NCI-H2107 (cell line): ENCODE measurements around the gene CPT1C.
A peak's percentile ranks its signal among the peaks of the same experiment; 100 is the strongest.

ENCODE experiments used
- DNase-seq: peaks from one replicate; lab custom pipeline; 2025; lab: John Stamatoyannopoulos, UW

The CPT1C gene

GRCh38 chr19:49690656-49691242, at the start of gene CPT1C:
Gene CPT1C, plus strand, starts transcription at chr19:49691116. Its CDS starts 1,137 bp downstream, at chr19:49692253.
- peak; percentile 93 for DNase-seq

GRCh38 chr19:49641688-49642491, 49.0 kb upstream of the CPT1C start, which contains the start of gene SCAF1:
Gene SCAF1, plus strand, starts transcription at chr19:49642209. Its CDS starts 2,818 bp downstream, at chr19:49645027.
- peak; percentile 98 for DNase-seq

- no peak for DNase-seq
Observed at GRCh38 chr19:49642492-49643035, 48.4 kb upstream of the CPT1C start.

GRCh38 chr19:49643466-49643865, 47.5 kb upstream of the CPT1C start:
- no peak for DNase-seq

GRCh38 chr19:49645592-49645991, 45.3 kb upstream of the CPT1C start:
- no peak for DNase-seq

- no peak for DNase-seq
Observed at GRCh38 chr19:49645995-49646394, 44.9 kb upstream of the CPT1C start.

GRCh38 chr19:49646586-49646985, 44.3 kb upstream of the CPT1C start:
- no peak for DNase-seq

GRCh38 chr19:49651029-49651819, 39.7 kb upstream of the CPT1C start:
- no peak for DNase-seq

- DNase-seq = no peak
Observed at GRCh38 chr19:49651820-49652550, 38.9 kb upstream of the CPT1C start.

- DNase-seq = no peak
Observed at GRCh38 chr19:49652551-49653465, 38.1 kb upstream of the CPT1C start.

- DNase-seq = no peak
Observed at GRCh38 chr19:49653466-49653806, 37.5 kb upstream of the CPT1C start.

- DNase-seq = no peak
Observed at GRCh38 chr19:49654581-49654980, 36.3 kb upstream of the CPT1C start.

- DNase-seq = no peak
Observed at GRCh38 chr19:49655570-49656455, 35.1 kb upstream of the CPT1C start.

GRCh38 chr19:49656456-49657109, 34.3 kb upstream of the CPT1C start:
- DNase-seq = no peak

GRCh38 chr19:49657493-49658138, 33.3 kb upstream of the CPT1C start:
- DNase-seq = no peak

GRCh38 chr19:49658139-49658517, 32.8 kb upstream of the CPT1C start:
- no peak for DNase-seq

GRCh38 chr19:49658566-49659442, 32.1 kb upstream of the CPT1C start:
- DNase-seq = no peak
